Activated CD4-positive, alpha-beta T cell treated with anti-CD3 and anti-CD28 coated beads, Interleukin-2, amount 50 U/mL, for 4 hours (primary cell): Measurements from ENCODE around the gene LOC128125822.
"Not testable (repeated sequence)": the region's sequence is repeated elsewhere in the genome, so short reads cannot be mapped to it uniquely, and the experiment has no call there.

ENCODE experiments used
- DNase-seq, 2 experiments: peaks; one replicate each; pipeline ENCODE4 v3.0.0-alpha.2; 2020

The LOC128125822 gene

GRCh38 chr6:63584566-63584965, 12.3 kb downstream of the LOC128125822 start:
- no peak for DNase-seq

- DNase-seq = not testable (repeated sequence)
Observed at GRCh38 chr6:63585652-63586051, 13.4 kb downstream of the LOC128125822 start.

- DNase-seq = no peak
Observed at GRCh38 chr6:63589952-63590411, 17.7 kb downstream of the LOC128125822 start.

- no peak for DNase-seq
Observed at GRCh38 chr6:63592886-63593285, 20.6 kb downstream of the LOC128125822 start.

GRCh38 chr6:63597141-63598048, 25.1 kb downstream of the LOC128125822 start:
- DNase-seq = no peak

- peak; percentile 69 to 72 for DNase-seq
Observed at GRCh38 chr6:63598049-63599036, 26.1 kb downstream of the LOC128125822 start.

- DNase-seq = no peak
Observed at GRCh38 chr6:63599243-63599642, 27.0 kb downstream of the LOC128125822 start.

GRCh38 chr6:63600136-63600535, 27.9 kb downstream of the LOC128125822 start:
- DNase-seq = no peak

GRCh38 chr6:63609231-63609630, 37.0 kb downstream of the LOC128125822 start:
- no peak for DNase-seq

GRCh38 chr6:63610944-63611343, 38.7 kb downstream of the LOC128125822 start:
- no peak for DNase-seq

GRCh38 chr6:63611560-63611959, 39.3 kb downstream of the LOC128125822 start:
- no peak for DNase-seq

- DNase-seq = no peak
Observed at GRCh38 chr6:63615590-63615989, 43.3 kb downstream of the LOC128125822 start.
